ENCODE data around the gene PHACTR1.

DNA sequence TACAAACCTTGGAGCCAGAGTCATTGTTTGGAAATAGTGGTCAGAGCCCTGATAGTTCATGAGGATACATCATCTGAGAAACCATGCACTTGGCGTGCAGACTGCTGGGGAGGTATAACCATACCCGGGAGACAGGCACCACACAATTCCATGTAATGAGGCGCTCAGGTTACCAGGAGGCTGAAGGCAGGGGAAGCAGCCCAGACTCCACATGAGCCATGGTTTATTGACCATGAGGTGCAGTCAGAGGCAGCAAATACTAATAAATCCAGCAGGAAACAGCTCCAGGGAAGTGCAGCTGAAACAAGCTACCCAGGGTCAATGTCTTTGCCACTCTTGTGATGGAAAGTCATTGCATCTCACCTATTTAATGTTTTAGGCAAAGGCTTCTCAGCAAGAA lies 455.7 kb downstream of the PHACTR1 start:
- no peak for TF ChIP-seq EZH2 (IDR thresholded peaks at IDR 0.05; ENCODE audit: insufficient read depth, low read length)
- TF ChIP-seq CTCF (IDR thresholded peaks at IDR 0.05; ENCODE audit: insufficient read depth, low read depth, low read length) = no peak

All from astrocyte (in vitro differentiated cells and primary cell).